ENCODE data around the gene SHROOM2. TPM values are rescaled to one million over a fixed set of nuclear protein-coding genes. Genes with fewer than 3 reads are reported as not detected.
"Not testable (repeated sequence)": the region's sequence is repeated elsewhere in the genome, so short reads cannot be mapped to it uniquely, and the experiment has no call there.

Gene SHROOM2
- total RNA-seq, 2 donors from 2014 or later, result 14.4 to 15.4 TPM

- Mint-ChIP-seq H3K4me1 (peaks cover 10% of the 10 kb centered on the region), H3K27ac (no peak overlapping the region), H3K4me3 (no peak overlapping the region)
Measured at GRCh38 chrX:9855561-9856283, 69.5 kb downstream of the SHROOM2 start.

GRCh38 chrX:9856588-9856987 is 70.4 kb downstream of the SHROOM2 start:
- H3K4me1 ChIP-seq (ENCODE audit: control insufficient read depth, insufficient read depth, low read length), result no peaks in the 10 kb centered on the region
- Mint-ChIP-seq H3K4me1 (peaks cover 10% of the 10 kb centered on the region), H3K36me3 (ENCODE audit: low read depth) (peaks cover 13% of the 10 kb centered on the region), H3K4me3 (no peak overlapping the region), H3K27me3 (ENCODE audit: insufficient read depth) (no peaks in the 10 kb centered on the region), H3K9me3 (peaks cover 82% of the 10 kb centered on the region), H3K27ac (no peak overlapping the region)
- no peak overlapping the region for H3K27ac ChIP-seq (ENCODE audit: low read depth, low read length)
- H3K9me3 ChIP-seq (ENCODE audit: control insufficient read depth, low read length), result no peaks in the 10 kb centered on the region
- H3K27me3 ChIP-seq (ENCODE audit: control insufficient read depth, insufficient read depth, low read length, poor library complexity, severe bottlenecking), result no peaks in the 10 kb centered on the region
- no peak overlapping the region for H3K4me3 ChIP-seq (ENCODE audit: low read length)
- no peak for DNase-seq
- H3K36me3 ChIP-seq (ENCODE audit: control insufficient read depth, insufficient read depth, low read length), result no peaks in the 10 kb centered on the region
- no peak overlapping the region for H3K9ac ChIP-seq (ENCODE audit: extremely low read depth, low read length, poor library complexity, severe bottlenecking)
- WGBS, 2 experiments (ENCODE audit: insufficient coverage in 1 of 2, insufficient read length in 1 of 2), result 95% methylated on average over 9 of the region's 9 CpGs; no CpG with 5 or more reads in 1 of the 2 experiments
- no peak for TF ChIP-seq CTCF (conservative IDR thresholded peaks at IDR 0.05)

More at GRCh38 chrX:9855561-9856283, 69.5 kb downstream of the SHROOM2 start:
- DNase-seq, result no peak
- no peak overlapping the region for H3K27ac ChIP-seq (ENCODE audit: low read depth, low read length)
- no peaks in the 10 kb centered on the region for H3K36me3 ChIP-seq (ENCODE audit: control insufficient read depth, insufficient read depth, low read length)
- no peaks in the 10 kb centered on the region for H3K4me1 ChIP-seq (ENCODE audit: control insufficient read depth, insufficient read depth, low read length)
- TF ChIP-seq CTCF (conservative IDR thresholded peaks at IDR 0.05), result no peak
- Mint-ChIP-seq H3K36me3 (ENCODE audit: low read depth) (peaks cover 13% of the 10 kb centered on the region), H3K27me3 (ENCODE audit: insufficient read depth) (no peaks in the 10 kb centered on the region), H3K9me3 (peaks cover 80% of the 10 kb centered on the region)
- no peaks in the 10 kb centered on the region for H3K27me3 ChIP-seq (ENCODE audit: control insufficient read depth, insufficient read depth, low read length, poor library complexity, severe bottlenecking)
- WGBS, 2 experiments (ENCODE audit: insufficient coverage in 1 of 2, insufficient read length in 1 of 2), result 89 to 92% methylated on average over 9 to 14 of the region's 14 CpGs
- no peak overlapping the region for H3K9ac ChIP-seq (ENCODE audit: extremely low read depth, low read length, poor library complexity, severe bottlenecking)
- H3K4me3 ChIP-seq (ENCODE audit: low read length), result no peak overlapping the region
- no peaks in the 10 kb centered on the region for H3K9me3 ChIP-seq (ENCODE audit: control insufficient read depth, low read length)

- Mint-ChIP-seq H3K27ac (no peak overlapping the region), H3K4me3 (no peak overlapping the region), H3K9me3 (peaks cover 83% of the 10 kb centered on the region), H3K4me1 (peaks cover 10% of the 10 kb centered on the region), H3K27me3 (ENCODE audit: insufficient read depth) (no peaks in the 10 kb centered on the region), H3K36me3 (ENCODE audit: low read depth) (peaks cover 13% of the 10 kb centered on the region)
- no peaks in the 10 kb centered on the region for H3K4me1 ChIP-seq (ENCODE audit: control insufficient read depth, insufficient read depth, low read length)
- no peak overlapping the region for H3K4me3 ChIP-seq (ENCODE audit: low read length)
- H3K27ac ChIP-seq (ENCODE audit: low read depth, low read length), result peak overlapping the region; percentile 32
- no peak overlapping the region for H3K9ac ChIP-seq (ENCODE audit: extremely low read depth, low read length, poor library complexity, severe bottlenecking)
- WGBS, 2 experiments (ENCODE audit: insufficient coverage in 1 of 2, insufficient read length in 1 of 2), result 95 to 100% methylated on average over 4 to 20 of the region's 21 CpGs
- H3K9me3 ChIP-seq (ENCODE audit: control insufficient read depth, low read length), result no peaks in the 10 kb centered on the region
- no peaks in the 10 kb centered on the region for H3K27me3 ChIP-seq (ENCODE audit: control insufficient read depth, insufficient read depth, low read length, poor library complexity, severe bottlenecking)
- H3K36me3 ChIP-seq (ENCODE audit: control insufficient read depth, insufficient read depth, low read length), result no peaks in the 10 kb centered on the region
- DNase-seq, result no peak
- no peak for TF ChIP-seq CTCF (conservative IDR thresholded peaks at IDR 0.05)
Measured at GRCh38 chrX:9857575-9858474, 71.6 kb downstream of the SHROOM2 start.

GRCh38 chrX:9858684-9859083 is 72.5 kb downstream of the SHROOM2 start:
- not testable (repeated sequence) for H3K4me3 Mint-ChIP-seq; H3K27me3 Mint-ChIP-seq (ENCODE audit: insufficient read depth); H3K4me1 ChIP-seq (ENCODE audit: control insufficient read depth, insufficient read depth, low read length); H3K27me3 ChIP-seq (ENCODE audit: control insufficient read depth, insufficient read depth, low read length, poor library complexity, severe bottlenecking); H3K4me1 Mint-ChIP-seq; H3K27ac Mint-ChIP-seq; H3K4me3 ChIP-seq (ENCODE audit: low read length); H3K9me3 ChIP-seq (ENCODE audit: control insufficient read depth, low read length); DNase-seq; H3K27ac ChIP-seq (ENCODE audit: low read depth, low read length); H3K9ac ChIP-seq (ENCODE audit: extremely low read depth, low read length, poor library complexity, severe bottlenecking); H3K36me3 ChIP-seq (ENCODE audit: control insufficient read depth, insufficient read depth, low read length)
- 94 to 98% methylated on average over 7 to 11 of the region's 11 CpGs for WGBS, 2 experiments (ENCODE audit: insufficient coverage in 1 of 2, insufficient read length in 1 of 2)
- peaks cover 84% of the 10 kb centered on the region for H3K9me3 Mint-ChIP-seq
- peaks cover 16% of the 10 kb centered on the region for H3K36me3 Mint-ChIP-seq (ENCODE audit: low read depth)
